ENCODE results near the gene SPINK6. TPM values are rescaled to one million over a fixed set of nuclear protein-coding genes. Genes with fewer than 3 reads are reported as not detected.

Gene SPINK6

GRCh38 chr5:148255456-148255855 lies 52.6 kb downstream of the SPINK6 start:
- Histone ChIP-seq H2BK12ac (ENCODE audit: low read length in 2 of 2) (no peak overlapping the region), H3K9me3 (ENCODE audit: control insufficient read depth, low read length) (peaks cover 23% of the 10 kb centered on the region), H2BK120ac (ENCODE audit: low read depth, low read length) (no peak overlapping the region), H2AFZ (ENCODE audit: low read depth, low read length) (no peak overlapping the region), H3K4me1 (ENCODE audit: control insufficient read depth, insufficient read depth, low read depth, low read length) (no peaks in the 10 kb centered on the region), H3K4me2 (ENCODE audit: low read length, poor library complexity, severe bottlenecking) (no peak overlapping the region), H2AK5ac (ENCODE audit: low read length, severe bottlenecking) (no peak overlapping the region), H3K27me3 (ENCODE audit: control insufficient read depth in 1 of 2, insufficient read depth in 1 of 2, low read length in 2 of 2) (no peaks in the 10 kb centered on the region), H3K27ac (ENCODE audit: low read length, poor library complexity, severe bottlenecking) (no peak overlapping the region), H2BK15ac (ENCODE audit: low read depth, poor library complexity, severe bottlenecking) (no peak overlapping the region), H3K18ac (ENCODE audit: low read depth in 1 of 2, low read length in 2 of 2) (no peak overlapping the region), H3K36me3 (ENCODE audit: control insufficient read depth in 1 of 2, insufficient read depth in 2 of 2, low read depth in 1 of 2, low read length in 2 of 2) (no peaks in the 10 kb centered on the region), H3K4me3 (ENCODE audit: insufficient read depth in 1 of 2, low read depth in 1 of 2, low read length in 2 of 2) (no peak overlapping the region), H4K8ac (ENCODE audit: low read length) (no peak overlapping the region), H2BK5ac (ENCODE audit: low read depth, low read length, poor library complexity, severe bottlenecking) (no peak overlapping the region), H3K23ac (ENCODE audit: low read length in 2 of 2) (no peak overlapping the region), H3K4ac (ENCODE audit: low read depth in 1 of 2, low read length in 2 of 2) (no peak overlapping the region), H3K79me1 (replicated peaks; ENCODE audit: low read length, poor library complexity, severe bottlenecking) (no peaks in the 10 kb centered on the region), H3K9ac (ENCODE audit: low read length) (no peak overlapping the region), H3K14ac (ENCODE audit: low read length in 2 of 2) (no peak overlapping the region), H4K91ac (ENCODE audit: low read length) (no peak overlapping the region)
- no peak for DNase-seq

GRCh38 chr5:148259288-148259687 lies 56.4 kb downstream of the SPINK6 start:
- H2AFZ ChIP-seq (ENCODE audit: low read depth, low read length): no peak overlapping the region
- H3K79me1 ChIP-seq (replicated peaks; ENCODE audit: low read length, poor library complexity, severe bottlenecking): no peaks in the 10 kb centered on the region

GRCh38 chr5:148261221-148261620 lies 58.4 kb downstream of the SPINK6 start:
- Histone ChIP-seq H2AFZ (ENCODE audit: low read depth, low read length) (no peak overlapping the region), H3K36me3 (ENCODE audit: control insufficient read depth in 1 of 2, insufficient read depth in 2 of 2, low read depth in 1 of 2, low read length in 2 of 2) (no peaks in the 10 kb centered on the region)

More at GRCh38 chr5:148259288-148259687, 56.4 kb downstream of the SPINK6 start:
- WGBS: 45% methylated on average over 2 of the region's 2 CpGs
- Histone ChIP-seq H3K4me2 (ENCODE audit: low read length, poor library complexity, severe bottlenecking) (no peak overlapping the region), H4K91ac (ENCODE audit: low read length) (no peak overlapping the region), H3K27me3 (ENCODE audit: control insufficient read depth in 1 of 2, insufficient read depth in 1 of 2, low read length in 2 of 2) (no peaks in the 10 kb centered on the region), H2BK15ac (ENCODE audit: low read depth, poor library complexity, severe bottlenecking) (no peak overlapping the region), H3K4me3 (ENCODE audit: insufficient read depth in 1 of 2, low read depth in 1 of 2, low read length in 2 of 2) (no peak overlapping the region), H2AK5ac (ENCODE audit: low read length, severe bottlenecking) (no peak overlapping the region), H2BK5ac (ENCODE audit: low read depth, low read length, poor library complexity, severe bottlenecking) (no peak overlapping the region), H3K18ac (ENCODE audit: low read depth in 1 of 2, low read length in 2 of 2) (no peak overlapping the region), H3K4ac (ENCODE audit: low read depth in 1 of 2, low read length in 2 of 2) (no peak overlapping the region), H3K23ac (ENCODE audit: low read length in 2 of 2) (no peak overlapping the region), H4K8ac (ENCODE audit: low read length) (no peak overlapping the region), H3K9me3 (ENCODE audit: control insufficient read depth, low read length) (peaks cover 23% of the 10 kb centered on the region), H3K36me3 (ENCODE audit: control insufficient read depth in 1 of 2, insufficient read depth in 2 of 2, low read depth in 1 of 2, low read length in 2 of 2) (no peaks in the 10 kb centered on the region), H3K14ac (ENCODE audit: low read length in 2 of 2) (no peak overlapping the region), H2BK12ac (ENCODE audit: low read length in 2 of 2) (no peak overlapping the region), H3K27ac (ENCODE audit: low read length, poor library complexity, severe bottlenecking) (no peak overlapping the region), H2BK120ac (ENCODE audit: low read depth, low read length) (no peak overlapping the region), H3K4me1 (ENCODE audit: control insufficient read depth, insufficient read depth, low read depth, low read length) (no peaks in the 10 kb centered on the region), H3K9ac (ENCODE audit: low read length) (no peak overlapping the region)
- no peak for DNase-seq

More at GRCh38 chr5:148261221-148261620, 58.4 kb downstream of the SPINK6 start:
- Histone ChIP-seq H2BK5ac (ENCODE audit: low read depth, low read length, poor library complexity, severe bottlenecking) (no peak overlapping the region), H3K79me1 (replicated peaks; ENCODE audit: low read length, poor library complexity, severe bottlenecking) (no peaks in the 10 kb centered on the region), H2AK5ac (ENCODE audit: low read length, severe bottlenecking) (no peak overlapping the region), H2BK15ac (ENCODE audit: low read depth, poor library complexity, severe bottlenecking) (no peak overlapping the region), H3K27me3 (ENCODE audit: control insufficient read depth in 1 of 2, insufficient read depth in 1 of 2, low read length in 2 of 2) (no peaks in the 10 kb centered on the region), H3K4me3 (ENCODE audit: insufficient read depth in 1 of 2, low read depth in 1 of 2, low read length in 2 of 2) (no peak overlapping the region), H3K4me1 (ENCODE audit: control insufficient read depth, insufficient read depth, low read depth, low read length) (no peaks in the 10 kb centered on the region), H3K23ac (ENCODE audit: low read length in 2 of 2) (no peak overlapping the region), H4K8ac (ENCODE audit: low read length) (no peak overlapping the region), H2BK120ac (ENCODE audit: low read depth, low read length) (no peak overlapping the region), H2BK12ac (ENCODE audit: low read length in 2 of 2) (no peak overlapping the region), H3K4ac (ENCODE audit: low read depth in 1 of 2, low read length in 2 of 2) (no peak overlapping the region), H3K4me2 (ENCODE audit: low read length, poor library complexity, severe bottlenecking) (no peak overlapping the region), H3K9ac (ENCODE audit: low read length) (no peak overlapping the region), H3K18ac (ENCODE audit: low read depth in 1 of 2, low read length in 2 of 2) (no peak overlapping the region), H3K27ac (ENCODE audit: low read length, poor library complexity, severe bottlenecking) (no peak overlapping the region), H3K14ac (ENCODE audit: low read length in 2 of 2) (no peak overlapping the region), H3K9me3 (ENCODE audit: control insufficient read depth, low read length) (peaks cover 29% of the 10 kb centered on the region), H4K91ac (ENCODE audit: low read length) (no peak overlapping the region)
- no peak for DNase-seq

Small RNA genes lying within 50 kb of the gene (small RNA-seq; reads per million reads assigned to genes)
- gene HMGN1P16 (ENCODE audit: low read depth): not detected
